IMR-90 (cell line): ENCODE measurements around the gene RAB42. TPM values are rescaled to one million over a fixed set of nuclear protein-coding genes. Genes with fewer than 3 reads are reported as not detected.

Source experiments
- ATAC-seq: fragments of 200-7000 bp; cut with Tn5 transposase; 2 replicates; pipeline ENCODE4 v1.9.1; 2020; ENCODE audit warnings: low read depth, mild to moderate bottlenecking, moderate library complexity
- BruUV-seq: library from RNA; stranded (reverse); fragments of 400-500 nt; replicated peaks from 2 replicates; lab custom pipeline; 2021; lab: Mats Ljungman, UMichigan
- CTCF ChIA-PET: fragments of 300-600 bp; formaldehyde crosslinking; extraction: SDS; loops from one replicate; lab custom pipeline; 2021; ENCODE audit warnings: antibody characterized with exemption; lab: Yijun Ruan, JAX
- POLR2A ChIA-PET: fragments of 300-600 bp; sonication (Branson Sonifier 250); formaldehyde crosslinking; loops from one replicate; lab custom pipeline; 2022; ENCODE audit warnings: antibody characterized with exemption; ENCODE audit not compliant: unreplicated experiment; lab: Charles Lee
- DNase-seq: peaks from one replicate; pipeline ENCODE4 v3.0.0; 2013
- H2AFZ ChIP-seq: replicated peaks from 2 replicates; pipeline ENCODE3; 2013; ENCODE audit warnings: low read length, mild to moderate bottlenecking; ENCODE audit not compliant: poor library complexity
- H2AK5ac ChIP-seq: 2 replicates; pipeline ENCODE4 v1.6.1; 2013; ENCODE audit warnings: low read depth, low read length, inconsistent platforms
- H2AK9ac ChIP-seq: replicated peaks from 2 replicates; pipeline ENCODE3; 2013; ENCODE audit warnings: mild to moderate bottlenecking, low read depth, low read length, moderate library complexity; ENCODE audit not compliant: poor library complexity
- H2BK120ac ChIP-seq: 2 replicates; pipeline ENCODE4 v1.6.1; 2013; ENCODE audit warnings: low read depth, low read length, inconsistent platforms
- H2BK15ac ChIP-seq: 3 replicates; pipeline ENCODE4 v1.6.1; 2013; ENCODE audit warnings: low read depth, low read length, inconsistent platforms
- H2BK20ac ChIP-seq: 2 replicates; pipeline ENCODE4 v1.6.1; 2013; ENCODE audit warnings: low read depth, mild to moderate bottlenecking, inconsistent platforms, low read length, moderate library complexity
- H2BK5ac ChIP-seq: 2 replicates; pipeline ENCODE4 v1.6.1; 2013; ENCODE audit warnings: mild to moderate bottlenecking, low read depth, low read length, inconsistent platforms; ENCODE audit not compliant: poor library complexity, severe bottlenecking
- H3K14ac ChIP-seq: replicated peaks from 2 replicates; pipeline ENCODE4 v1.6.1; 2013; ENCODE audit warnings: low read depth, low read length, inconsistent platforms
- H3K18ac ChIP-seq: 2 replicates; pipeline ENCODE4 v1.6.1; 2013; ENCODE audit warnings: low read depth, low read length, control low read depth
- H3K23ac ChIP-seq: 2 replicates; pipeline ENCODE4 v1.6.1; 2013; ENCODE audit warnings: low read depth, low read length, inconsistent platforms
- H3K27ac ChIP-seq: 2 replicates; pipeline ENCODE4 v1.5.1; 2013; ENCODE audit warnings: mild to moderate bottlenecking, control low read depth, low read length; ENCODE audit not compliant: insufficient read depth
- H3K27me3 ChIP-seq: 2 replicates; pipeline ENCODE4 v1.6.1; 2013; ENCODE audit warnings: low read length; ENCODE audit not compliant: control insufficient read depth, insufficient read depth
- H3K36me3 ChIP-seq: 2 replicates; pipeline ENCODE4 v1.6.1; 2013; ENCODE audit warnings: low read length, mixed read lengths; ENCODE audit not compliant: control insufficient read depth, insufficient read depth
- H3K4ac ChIP-seq: 2 replicates; pipeline ENCODE4 v1.6.1; 2013; ENCODE audit warnings: low read depth, low read length, inconsistent platforms
- H3K4me1 ChIP-seq: 2 replicates; pipeline ENCODE4 v1.6.1; 2013; ENCODE audit warnings: low read length, mixed read lengths; ENCODE audit not compliant: control insufficient read depth, insufficient read depth
- H3K4me2 ChIP-seq: 2 replicates; pipeline ENCODE4 v1.6.1; 2013; ENCODE audit warnings: low read depth, mild to moderate bottlenecking, control low read depth, low read length, moderate library complexity
- H3K4me3 ChIP-seq: 2 replicates; pipeline ENCODE4 v1.5.1; 2013; ENCODE audit warnings: low read depth, mild to moderate bottlenecking, control low read depth, low read length, moderate library complexity; ENCODE audit not compliant: insufficient read depth
- H3K56ac ChIP-seq: 2 replicates; pipeline ENCODE4 v1.6.1; 2013; ENCODE audit warnings: low read length, inconsistent platforms; ENCODE audit not compliant: insufficient read depth; ENCODE audit errors: extremely low read depth
- H3K79me1 ChIP-seq, 2 experiments: 2 replicates each; pipeline ENCODE4 v1.6.1; 2013; ENCODE audit warnings: low read length in 2 of 2, inconsistent platforms in 1 of 2, low read depth in 1 of 2
- H3K9ac ChIP-seq: 2 replicates; pipeline ENCODE4 v1.6.1; 2013; ENCODE audit warnings: low read depth, low read length, control low read depth
- H3K9me1 ChIP-seq: 2 replicates; pipeline ENCODE4 v1.6.1; 2013; ENCODE audit warnings: low read length, inconsistent platforms; ENCODE audit not compliant: insufficient read depth
- H3K9me3 ChIP-seq: 2 replicates; pipeline ENCODE4 v1.6.1; 2013; ENCODE audit warnings: low read length; ENCODE audit not compliant: control insufficient read depth, insufficient read depth
- H4K20me1 ChIP-seq: 2 replicates; pipeline ENCODE4 v1.6.1; 2013; ENCODE audit warnings: low read length, inconsistent platforms; ENCODE audit not compliant: insufficient read depth
- H4K5ac ChIP-seq: 2 replicates; pipeline ENCODE4 v1.6.1; 2013; ENCODE audit warnings: mild to moderate bottlenecking, low read depth, low read length, control low read depth
- H4K8ac ChIP-seq, 2 experiments: 2 replicates each; pipeline ENCODE4 v1.6.1; 2013; ENCODE audit warnings: low read depth in 2 of 2, low read length in 2 of 2, control low read depth in 1 of 2, inconsistent platforms in 1 of 2
- H4K91ac ChIP-seq: 2 replicates; pipeline ENCODE4 v1.6.1; 2013; ENCODE audit warnings: low read depth, low read length, inconsistent platforms; ENCODE audit not compliant: insufficient read depth
- CEBPB ChIP-seq: IDR thresholded peaks from 2 replicates; pipeline ENCODE4 v1.6.1; 2012; ENCODE audit warnings: low read depth, low read length, improper control_type of control experiment
- CHD1 ChIP-seq: IDR thresholded peaks from 2 replicates; pipeline ENCODE4 v1.6.1; 2012; ENCODE audit warnings: low read depth, low read length, improper control_type of control experiment
- FOS ChIP-seq: fragments of 150-350 bp; IDR thresholded peaks from 2 replicates; pipeline ENCODE4 v1.6.1; 2016; ENCODE audit warnings: low read depth, low read length
- MAZ ChIP-seq: IDR thresholded peaks from 2 replicates; pipeline ENCODE4 v1.6.1; 2012; ENCODE audit warnings: low read depth, mild to moderate bottlenecking, low read length, improper control_type of control experiment, moderate library complexity, borderline replicate concordance
- MXI1 ChIP-seq: IDR thresholded peaks from 2 replicates; pipeline ENCODE4 v1.6.1; 2012; ENCODE audit warnings: low read depth, mild to moderate bottlenecking, low read length, moderate library complexity, borderline replicate concordance
- NFE2L2 ChIP-seq: fragments of 150-350 bp; IDR thresholded peaks from 2 replicates; pipeline ENCODE4 v1.6.1; 2016; ENCODE audit warnings: low read depth, mild to moderate bottlenecking, low read length
- POLR2A ChIP-seq: IDR thresholded peaks from 2 replicates; pipeline ENCODE4 v1.6.1; 2012; ENCODE audit warnings: mild to moderate bottlenecking, low read depth, low read length
- RCOR1 ChIP-seq: IDR thresholded peaks from 2 replicates; pipeline ENCODE4 v1.6.1; 2012; ENCODE audit warnings: mild to moderate bottlenecking, low read length, improper control_type of control experiment; ENCODE audit not compliant: insufficient replicate concordance
- USF2 ChIP-seq: fragments of 150-350 bp; IDR thresholded peaks from 2 replicates; pipeline ENCODE4 v1.6.1; 2017; ENCODE audit warnings: mild to moderate bottlenecking, antibody characterized with exemption, low read length, low read depth
- WGBS, 2 experiments: methylation state at CpG; one replicate each; pipeline versions ENCODE4 v1.1.5 to v1.1.7; 2013; ENCODE audit warnings: missing lambda C conversion rate in 2 of 2; ENCODE audit not compliant: insufficient read length in 1 of 2; ENCODE audit errors: extremely low coverage in 2 of 2; 5-methylcytosine and 5-hydroxymethylcytosine counted together
- dilution Hi-C: fragments of 300-500 bp; cut with HindIII; formaldehyde crosslinking; loops from one replicate; pipeline ENCODE4 v1.14.3; 2018; ENCODE audit warnings: low sequenced_read_pairs; ENCODE audit not compliant: unreplicated experiment
- in situ Hi-C: fragments of 300-500 bp; cut with MboI; formaldehyde crosslinking; loops from 3 replicates; pipeline ENCODE4 v1.14.3; 2019; ENCODE audit warnings: low sequenced_read_pairs, inconsistent platforms, mixed read lengths
- intact Hi-C: fragments of 100-400 bp; cut with micrococcal nuclease; formaldehyde crosslinking; loops from 2 replicates; pipeline ENCODE4 v1.10.0; 2022
- polyA plus RNA-seq, 3 experiments: library from polyadenylated mRNA; depleted of rRNA; stranded (reverse); fragments of >200 nt; gene quantifications; 2 replicates each; pipeline ENCODE4 v1.2.3, GENCODE V29; 2012; ENCODE audit warnings: low replicate concordance in 1 of 3
- total RNA-seq: library from RNA; depleted of rRNA; stranded (reverse); fragments of >200 nt; gene quantifications from 2 replicates; pipeline ENCODE4 v1.2.3, GENCODE V29; 2012

RAB42 gene
- total and polyA plus RNA-seq, 2 of the 4 experiments (the other 2 are of a cell fraction) = 0.77 to 0.90 TPM

GRCh38 chr1:28581531-28582247, 10.4 kb upstream of the RAB42 start:
- ChIA-PET POLR2A (interaction anchor here (0.6 to 1.5 kb wide), 6 partner anchors 19 to 498 kb away, joined by 3 to 6 read pairs (median 4); no protein-coding TSS in a partner anchor), CTCF (interaction anchor here (1.0 to 1.7 kb wide), 4 partner anchors 20 to 233 kb away, joined by 3 to 6 read pairs (median 3); no protein-coding TSS in a partner anchor)
- Histone ChIP-seq H4K8ac (peak overlapping the region; percentile 37 to 76), H3K4me2 (peak overlapping the region; percentile 96), H3K9ac (peak overlapping the region; percentile 76), H3K27me3 (no peaks in the 10 kb centered on the region), H3K27ac (peak overlapping the region; percentile 75), H2BK120ac (peak overlapping the region; percentile 41; the same call in 1 of the 2 replicates), H3K4me1 (peaks cover 6% of the 10 kb centered on the region; the same call in 1 of the 2 replicates), H3K36me3 (peaks cover 34% of the 10 kb centered on the region), H3K9me3 (no peaks in the 10 kb centered on the region), H4K20me1 (peaks cover 44% of the 10 kb centered on the region), H4K5ac (peak overlapping the region; percentile 7; the same call in 1 of the 2 replicates), H4K91ac (peak overlapping the region; percentile 48; the same call in 1 of the 2 replicates), H2BK15ac (no peak overlapping the region; the same call in 2 of the 3 replicates), H3K56ac (peak overlapping the region; percentile 56), H3K14ac (peak overlapping the region; percentile 73), H2AFZ (peak overlapping the region; percentile 93), H2BK5ac (peak overlapping the region; percentile 58), H2AK9ac (peak overlapping the region; percentile 94), H3K4me3 (peak overlapping the region; percentile 79), H3K23ac (peak overlapping the region; percentile 95; the same call in 1 of the 2 replicates), H2AK5ac (peak overlapping the region; percentile 84), H3K79me1 (peaks cover 13 to 35% of the 10 kb centered on the region in 2 experiments), H3K4ac (peak overlapping the region; percentile 72), H3K18ac (no peak overlapping the region), H3K9me1 (peaks cover 7% of the 10 kb centered on the region; the same call in 1 of the 2 replicates), H2BK20ac (no peak overlapping the region)
- dilution Hi-C loops = no loop called here
- BruUV-seq = no TSS peak
- DNase-seq (peak; percentile 94), ATAC-seq (peak; percentile 95)
- intact Hi-C loops = loop anchor here (1.0 to 5.0 kb wide), 2 partner anchors 28 to 64 kb away; partner anchors contain the start of gene TRNAU1AP
- TF ChIP-seq POLR2A (peak; percentile 100), MXI1 (peak; percentile 74), RCOR1 (no peak), CHD1 (0 out of 2 replicates have a peak, but pooled peaks have one; percentile 47), NFE2L2 (no peak), CEBPB (0 out of 2 replicates have a peak, but pooled peaks have one; percentile 0), FOS (0 out of 2 replicates have a peak, but pooled peaks have one; percentile 12), USF2 (peak; percentile 80), MAZ (peak; percentile 77; the same call in 1 of the 2 replicates)
- in situ Hi-C loops = no loop called here
- 0% methylated on average over 36 of the region's 75 CpGs; no CpG with 5 or more reads in 1 of the 2 experiments for WGBS, 2 experiments
